LNCaP clone FGC (cell line): ENCODE measurements around the gene MMP14.

Source experiments
- DNase-seq: peaks from one replicate; pipeline ENCODE4 v3.0.0-alpha.2; 2011; ENCODE audit warnings: low read depth
- H3K4me3 ChIP-seq: 2 replicates; pipeline ENCODE4 v1.5.1; 2011; ENCODE audit warnings: mild to moderate bottlenecking, low read depth, low read length, control low read depth
- TF ChIP-seq, protein P1 (sequence below): IDR thresholded peaks from 2 replicates; pipeline ENCODE4 v1.5.1; 2012; ENCODE audit warnings: mild to moderate bottlenecking; ENCODE audit not compliant: control insufficient read depth, insufficient read depth; ENCODE audit errors: extremely low read depth

The MMP14 gene

GRCh38 chr14:22896356-22896755, 60.0 kb downstream of the MMP14 start:
- TF ChIP-seq, protein P1, sequence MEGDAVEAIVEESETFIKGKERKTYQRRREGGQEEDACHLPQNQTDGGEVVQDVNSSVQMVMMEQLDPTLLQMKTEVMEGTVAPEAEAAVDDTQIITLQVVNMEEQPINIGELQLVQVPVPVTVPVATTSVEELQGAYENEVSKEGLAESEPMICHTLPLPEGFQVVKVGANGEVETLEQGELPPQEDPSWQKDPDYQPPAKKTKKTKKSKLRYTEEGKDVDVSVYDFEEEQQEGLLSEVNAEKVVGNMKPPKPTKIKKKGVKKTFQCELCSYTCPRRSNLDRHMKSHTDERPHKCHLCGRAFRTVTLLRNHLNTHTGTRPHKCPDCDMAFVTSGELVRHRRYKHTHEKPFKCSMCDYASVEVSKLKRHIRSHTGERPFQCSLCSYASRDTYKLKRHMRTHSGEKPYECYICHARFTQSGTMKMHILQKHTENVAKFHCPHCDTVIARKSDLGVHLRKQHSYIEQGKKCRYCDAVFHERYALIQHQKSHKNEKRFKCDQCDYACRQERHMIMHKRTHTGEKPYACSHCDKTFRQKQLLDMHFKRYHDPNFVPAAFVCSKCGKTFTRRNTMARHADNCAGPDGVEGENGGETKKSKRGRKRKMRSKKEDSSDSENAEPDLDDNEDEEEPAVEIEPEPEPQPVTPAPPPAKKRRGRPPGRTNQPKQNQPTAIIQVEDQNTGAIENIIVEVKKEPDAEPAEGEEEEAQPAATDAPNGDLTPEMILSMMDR = no peak
- no peak overlapping the region for H3K4me3 ChIP-seq
- DNase-seq = no peak

DNA sequence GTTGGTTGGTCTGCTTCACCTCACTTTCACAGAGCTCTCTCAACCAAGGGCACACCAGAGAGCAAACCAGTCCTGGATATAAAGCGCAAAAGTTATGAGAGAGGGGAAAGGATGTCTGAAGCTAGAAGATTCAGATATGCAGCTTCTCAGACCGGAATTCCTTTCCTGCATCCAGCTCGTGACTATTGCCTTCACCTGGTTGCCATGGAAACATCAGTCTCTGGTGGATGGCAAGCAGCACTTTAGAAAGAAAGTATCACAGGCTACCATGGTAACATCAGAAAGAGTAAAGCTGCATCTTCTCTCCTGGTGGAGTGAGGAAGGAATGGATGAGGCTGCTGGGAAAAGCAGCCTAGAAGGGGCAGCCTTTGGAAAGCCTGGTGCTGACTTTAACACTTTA, 60.4 kb downstream of the MMP14 start:
- no peak for DNase-seq
- TF ChIP-seq, protein P1 = no peak
- no peak overlapping the region for H3K4me3 ChIP-seq

DNA sequence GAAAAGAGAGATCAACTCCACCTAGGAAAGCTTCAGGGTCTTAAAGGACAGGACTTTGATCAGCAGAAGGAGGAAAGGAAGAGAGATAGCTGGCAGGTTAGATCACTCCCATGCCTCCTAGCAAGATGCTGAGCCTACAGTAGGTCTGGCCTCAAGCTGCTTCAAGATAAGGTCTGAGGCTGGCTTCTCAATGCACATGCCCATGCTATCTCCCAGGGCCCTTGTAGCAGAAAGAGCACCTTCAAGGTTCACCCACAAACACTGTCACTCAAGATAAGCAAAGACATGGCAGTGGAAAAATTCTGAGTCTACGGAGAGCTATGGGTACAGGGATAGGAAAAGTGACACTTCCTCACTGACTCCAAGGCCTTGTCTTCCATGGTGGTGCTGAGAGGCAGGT, 61.0 kb downstream of the MMP14 start:
- H3K4me3 ChIP-seq = no peak overlapping the region
- DNase-seq = no peak
- TF ChIP-seq, protein P1 = no peak
